GM06990 (cell line): Measurements from ENCODE around the gene HHIPL1.

Experiments used
- DNase-seq: peaks from one replicate; pipeline ENCODE4 v3.0.0-alpha.2; 2011; ENCODE audit not compliant: insufficient read length; ENCODE audit errors: extremely low read depth
- H3K27me3 ChIP-seq: replicated peaks from 2 replicates; pipeline ENCODE4 v1.6.0; 2011; ENCODE audit warnings: low read length; ENCODE audit not compliant: control insufficient read depth, insufficient read depth
- H3K36me3 ChIP-seq: 2 replicates; pipeline ENCODE4 v1.5.1; 2011; ENCODE audit warnings: low read length; ENCODE audit not compliant: control insufficient read depth, insufficient read depth
- H3K4me3 ChIP-seq: replicated peaks from 2 replicates; pipeline ENCODE4 v1.5.1; 2011; ENCODE audit warnings: low read depth, mild to moderate bottlenecking, control low read depth, low read length
- TF ChIP-seq, protein P1 (sequence below): IDR thresholded peaks from 2 replicates; pipeline ENCODE4 v1.5.1; 2011; ENCODE audit warnings: low read length, control low read depth, mild to moderate bottlenecking, inconsistent platforms; ENCODE audit not compliant: insufficient read depth, poor library complexity, severe bottlenecking

Gene HHIPL1

DNA sequence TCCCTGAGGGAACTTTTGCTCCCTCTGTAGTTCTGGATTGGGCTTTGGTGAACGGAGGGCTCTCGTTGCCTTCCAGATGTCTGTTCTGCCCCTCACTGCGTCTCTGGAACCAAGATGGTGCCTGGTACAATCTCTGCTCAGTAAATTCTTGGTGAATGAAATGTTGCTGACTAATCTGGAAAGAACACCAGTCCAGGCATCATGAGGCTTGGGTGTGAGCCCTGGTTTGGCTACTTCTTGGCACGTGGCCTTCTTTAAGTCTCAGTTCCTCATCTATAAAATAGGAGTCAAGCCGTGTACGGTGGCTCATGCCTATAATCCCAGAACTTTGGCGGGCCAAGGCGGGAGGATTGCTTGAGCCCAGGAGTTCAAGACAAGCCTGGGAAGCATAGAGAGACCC is 4.3 kb downstream of the HHIPL1 start:
- TF ChIP-seq, protein P1, sequence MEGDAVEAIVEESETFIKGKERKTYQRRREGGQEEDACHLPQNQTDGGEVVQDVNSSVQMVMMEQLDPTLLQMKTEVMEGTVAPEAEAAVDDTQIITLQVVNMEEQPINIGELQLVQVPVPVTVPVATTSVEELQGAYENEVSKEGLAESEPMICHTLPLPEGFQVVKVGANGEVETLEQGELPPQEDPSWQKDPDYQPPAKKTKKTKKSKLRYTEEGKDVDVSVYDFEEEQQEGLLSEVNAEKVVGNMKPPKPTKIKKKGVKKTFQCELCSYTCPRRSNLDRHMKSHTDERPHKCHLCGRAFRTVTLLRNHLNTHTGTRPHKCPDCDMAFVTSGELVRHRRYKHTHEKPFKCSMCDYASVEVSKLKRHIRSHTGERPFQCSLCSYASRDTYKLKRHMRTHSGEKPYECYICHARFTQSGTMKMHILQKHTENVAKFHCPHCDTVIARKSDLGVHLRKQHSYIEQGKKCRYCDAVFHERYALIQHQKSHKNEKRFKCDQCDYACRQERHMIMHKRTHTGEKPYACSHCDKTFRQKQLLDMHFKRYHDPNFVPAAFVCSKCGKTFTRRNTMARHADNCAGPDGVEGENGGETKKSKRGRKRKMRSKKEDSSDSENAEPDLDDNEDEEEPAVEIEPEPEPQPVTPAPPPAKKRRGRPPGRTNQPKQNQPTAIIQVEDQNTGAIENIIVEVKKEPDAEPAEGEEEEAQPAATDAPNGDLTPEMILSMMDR, result no peak
- no peak for DNase-seq
- no peaks in the 10 kb centered on the region for H3K36me3 ChIP-seq
- no peaks in the 10 kb centered on the region; the same call in none of the 2 replicates for H3K27me3 ChIP-seq
- H3K4me3 ChIP-seq, result no peak overlapping the region

DNA sequence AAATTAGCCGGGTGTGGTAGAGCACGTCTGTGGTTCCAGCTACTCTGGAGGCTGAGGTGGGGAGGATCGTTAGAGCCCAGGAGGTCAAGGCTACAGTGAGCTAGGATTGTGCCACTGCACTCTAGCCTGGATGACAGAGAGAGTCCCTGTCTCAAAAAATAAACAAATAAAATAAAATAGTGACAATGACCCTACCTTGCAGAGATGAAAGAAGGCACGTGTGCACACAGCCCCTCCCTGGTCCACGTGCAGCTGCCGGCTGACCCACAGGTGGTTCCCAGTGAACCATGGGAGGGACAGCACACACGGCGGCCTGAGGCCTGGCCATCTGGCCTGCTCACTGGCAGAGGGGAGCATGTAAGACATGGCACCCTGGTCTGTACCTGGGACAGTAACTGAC is 4.7 kb downstream of the HHIPL1 start:
- no peak overlapping the region for H3K4me3 ChIP-seq
- H3K27me3 ChIP-seq, result no peaks in the 10 kb centered on the region; the same call in none of the 2 replicates
- no peaks in the 10 kb centered on the region for H3K36me3 ChIP-seq
- TF ChIP-seq, protein P1, result no peak
- no peak for DNase-seq

DNA sequence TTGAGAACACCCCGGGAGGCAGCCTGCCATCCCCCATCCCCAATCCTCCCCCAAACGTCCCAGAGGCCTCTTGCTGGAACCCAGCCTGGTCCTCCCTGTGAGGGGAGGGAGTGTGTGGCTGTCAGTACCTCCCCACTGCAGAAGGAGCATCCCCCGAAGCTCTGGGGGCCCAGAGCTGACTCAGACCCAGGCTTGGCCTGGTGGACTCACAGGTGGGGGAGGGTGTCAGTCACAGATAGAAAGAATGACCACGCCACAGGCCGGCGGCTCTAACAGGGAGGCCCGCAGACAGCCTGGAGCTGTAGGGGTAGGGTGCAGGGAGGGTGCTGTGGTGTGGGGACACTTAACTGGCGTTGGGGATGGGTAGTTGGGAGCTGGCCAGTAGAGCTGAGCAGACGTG is 5.3 kb downstream of the HHIPL1 start:
- Histone ChIP-seq H3K36me3 (no peaks in the 10 kb centered on the region), H3K4me3 (no peak overlapping the region), H3K27me3 (no peaks in the 10 kb centered on the region; the same call in none of the 2 replicates)
- DNase-seq, result no peak
- TF ChIP-seq, protein P1, result no peak

DNA sequence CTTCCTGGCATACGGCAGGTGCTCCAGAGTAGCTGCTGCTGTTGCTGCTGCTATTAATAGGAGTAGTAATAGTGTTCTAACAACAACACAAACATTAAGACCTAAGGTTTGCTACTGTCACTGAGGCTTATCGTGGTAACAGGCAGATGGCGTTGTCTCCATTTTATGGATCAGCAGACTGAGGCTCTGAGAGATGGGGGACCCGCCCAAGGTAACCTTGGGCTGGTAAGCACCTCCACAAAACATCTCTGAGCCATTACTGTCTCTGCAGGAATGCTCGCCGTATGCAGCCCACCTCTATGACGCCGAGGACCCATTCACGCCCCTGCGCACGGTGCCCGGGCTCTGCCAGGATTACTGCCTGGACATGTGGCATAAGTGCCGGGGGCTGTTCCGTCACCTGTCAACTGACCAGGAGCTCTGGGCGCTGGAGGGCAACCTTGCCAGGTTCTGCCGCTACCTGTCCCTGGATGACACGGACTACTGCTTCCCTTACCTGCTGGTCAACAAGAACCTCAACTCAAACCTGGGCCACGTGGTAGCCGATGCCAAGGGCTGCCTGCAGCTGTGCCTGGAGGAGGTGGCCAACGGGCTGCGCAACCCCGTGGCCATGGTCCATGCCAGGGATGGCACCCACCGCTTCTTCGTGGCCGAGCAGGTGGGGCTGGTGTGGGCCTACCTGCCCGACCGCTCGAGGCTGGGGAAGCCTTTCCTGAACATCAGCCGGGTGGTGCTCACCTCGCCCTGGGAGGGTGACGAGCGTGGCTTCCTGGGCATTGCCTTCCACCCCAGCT is 7.2 kb downstream of the HHIPL1 start:
- Histone ChIP-seq H3K27me3 (no peaks in the 10 kb centered on the region; the same call in none of the 2 replicates), H3K4me3 (no peak overlapping the region), H3K36me3 (no peaks in the 10 kb centered on the region)
- DNase-seq, result no peak
- TF ChIP-seq, protein P1, result no peak

DNA sequence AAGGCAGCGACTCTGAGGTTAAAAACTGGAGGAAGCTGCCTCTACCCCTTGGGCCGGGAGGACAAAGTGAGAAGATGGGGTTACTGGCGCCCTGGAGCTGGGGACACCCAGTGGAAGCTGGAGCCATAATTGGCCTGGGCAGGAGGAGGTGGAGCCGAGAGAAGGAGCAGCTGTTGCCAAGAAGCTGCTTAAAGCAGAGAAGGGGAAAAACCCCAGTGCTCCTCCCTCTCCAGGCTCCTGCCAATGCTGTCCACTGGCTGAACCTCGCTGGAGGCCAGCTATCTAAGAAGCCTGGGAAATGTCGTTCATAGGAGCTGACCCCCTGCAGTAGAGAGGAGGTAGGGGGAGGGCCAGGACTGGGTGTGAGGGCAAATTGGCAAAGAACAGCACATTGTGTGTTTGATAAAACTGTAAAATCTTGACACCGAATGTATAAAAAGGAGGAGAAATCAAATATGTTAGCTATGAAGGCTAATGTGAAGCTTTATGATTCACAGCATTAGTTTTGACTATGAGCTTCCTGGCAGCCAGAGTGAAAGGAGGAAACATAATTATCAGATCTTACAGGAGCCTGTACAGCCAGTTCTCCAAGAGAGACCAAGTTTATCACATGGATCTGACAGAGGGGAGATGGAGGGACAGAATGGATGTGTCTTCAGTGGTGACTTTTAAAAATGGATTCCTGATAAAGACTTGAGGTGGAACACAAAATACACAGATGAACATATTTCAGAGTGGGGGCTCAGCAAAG is 9.5 kb downstream of the HHIPL1 start:
- no peak for DNase-seq
- H3K36me3 ChIP-seq, result no peaks in the 10 kb centered on the region
- no peak overlapping the region for H3K4me3 ChIP-seq
- TF ChIP-seq, protein P1, result no peak
- no peaks in the 10 kb centered on the region; the same call in none of the 2 replicates for H3K27me3 ChIP-seq
